SK-N-SH (cell line): ENCODE results near the gene UPK1A. TPM values are rescaled to one million over a fixed set of nuclear protein-coding genes. Genes with fewer than 3 reads are reported as not detected.

Experiments
- CTCF ChIA-PET: fragments of 300-600, 350-600 bp; formaldehyde crosslinking; extraction: SDS; loops from one replicate; lab custom pipeline; 2021; lab: Yijun Ruan, JAX
- POLR2A ChIA-PET: fragments of 350-600 bp; sonication (Branson Sonifier 250); formaldehyde crosslinking; extraction: SDS; loops from one replicate; lab custom pipeline; 2020; ENCODE audit warnings: antibody characterized with exemption, inconsistent platforms; lab: Yijun Ruan, JAX
- DNase-seq: peaks from one replicate; pipeline ENCODE4 v3.0.0; 2012
- H2AFZ ChIP-seq: fragments of 200-600 bp; sonication (generic); 2 replicates; pipeline ENCODE4 v1.8.1; 2016; ENCODE audit warnings: antibody characterized with exemption, mild to moderate bottlenecking, low read depth
- H3F3A ChIP-seq: fragments of 200-600 bp; sonication (generic); replicated peaks from 2 replicates; pipeline ENCODE3; 2016; ENCODE audit warnings: antibody characterized with exemption, mild to moderate bottlenecking; ENCODE audit not compliant: insufficient read depth
- H3K27ac ChIP-seq, 2 experiments: fragments of 200-500 bp in 1 of 2; fragments of 200-600 bp in 1 of 2; sonication (Bioruptor generic) in 1 of 2; sonication (generic), shearing (Covaris generic) in 1 of 2; 2 replicates each; pipeline versions ENCODE4 v1.5.1 to v1.6.1; 2014 to 2016; ENCODE audit warnings: low read depth in 2 of 2, inconsistent platforms in 1 of 2, low read length in 1 of 2, mild to moderate bottlenecking in 1 of 2, mixed read lengths in 1 of 2
- H3K27me3 ChIP-seq: fragments of 200-600 bp; sonication (generic), shearing (Covaris generic); 2 replicates; pipeline ENCODE4 v1.6.1; 2016; ENCODE audit warnings: mixed run types; ENCODE audit not compliant: insufficient read depth
- H3K36me3 ChIP-seq, 2 experiments: fragments of 200-500 bp in 1 of 2; fragments of 200-600 bp in 1 of 2; sonication (Bioruptor generic) in 1 of 2; sonication (generic) in 1 of 2; replicated peaks in 1 of 2; 2 replicates each; pipeline versions ENCODE3 to v1.5.1; 2014 to 2016; ENCODE audit warnings: low read length in 1 of 2, mild to moderate bottlenecking in 1 of 2; ENCODE audit not compliant: insufficient read depth in 2 of 2, control insufficient read depth in 1 of 2
- H3K4me1 ChIP-seq, 2 experiments: fragments of 200-500 bp in 1 of 2; fragments of 200-600 bp in 1 of 2; sonication (Bioruptor generic) in 1 of 2; sonication (generic), shearing (Covaris generic) in 1 of 2; 2 replicates each; pipeline versions ENCODE4 v1.5.1 to v1.6.1; 2014 to 2016; ENCODE audit warnings: low read depth in 1 of 2, low read length in 1 of 2, mixed run types in 1 of 2; ENCODE audit not compliant: insufficient read depth in 2 of 2, control insufficient read depth in 1 of 2
- H3K4me2 ChIP-seq: fragments of 200-600 bp; sonication (generic), shearing (Covaris generic); 2 replicates; pipeline ENCODE4 v1.6.1; 2017; ENCODE audit warnings: mixed run types
- H3K4me3 ChIP-seq, 2 experiments: fragments of 200-500 bp in 1 of 2; fragments of 200-600 bp in 1 of 2; sonication (Bioruptor generic) in 1 of 2; sonication (generic), shearing (Covaris generic) in 1 of 2; 2 replicates each; pipeline versions ENCODE4 v1.5.1 to v1.8.1; 2014 to 2016; ENCODE audit warnings: low read depth in 2 of 2, inconsistent platforms in 1 of 2, low read length in 1 of 2, mild to moderate bottlenecking in 1 of 2, mixed read lengths in 1 of 2, moderate library complexity in 1 of 2
- H3K79me2 ChIP-seq: fragments of 200-600 bp; sonication (generic); 2 replicates; pipeline ENCODE4 v1.8.1; 2017; ENCODE audit warnings: mild to moderate bottlenecking; ENCODE audit not compliant: insufficient read depth
- H3K9ac ChIP-seq: fragments of 200-600 bp; sonication (generic); 2 replicates; pipeline ENCODE4 v1.6.1; 2017; ENCODE audit warnings: mixed run types
- H3K9me2 ChIP-seq: fragments of 200-600 bp; sonication (generic); 2 replicates; pipeline ENCODE4 v1.6.1; 2017; ENCODE audit warnings: mixed run types
- H3K9me3 ChIP-seq: fragments of 200-600 bp; sonication (generic); 2 replicates; pipeline ENCODE4 v1.6.1; 2017; ENCODE audit warnings: mixed run types, mild to moderate bottlenecking, moderate library complexity
- H4K20me1 ChIP-seq: fragments of 200-600 bp; sonication (generic); 2 replicates; pipeline ENCODE4 v1.6.1; 2017; ENCODE audit warnings: mild to moderate bottlenecking, mixed run types; ENCODE audit not compliant: insufficient read depth
- CHD2 ChIP-seq: fragments of 150-350 bp; IDR thresholded peaks from 2 replicates; pipeline ENCODE4 v1.6.1; 2018; ENCODE audit warnings: low read length; ENCODE audit not compliant: partially characterized antibody
- ELF1 ChIP-seq: IDR thresholded peaks from 2 replicates; pipeline ENCODE4 v1.4.0; 2012
- FOXJ3 ChIP-seq: sonication (generic); formaldehyde crosslinking; IDR thresholded peaks from 2 replicates; pipeline ENCODE4 v1.5.1; 2020; ENCODE audit warnings: mild to moderate bottlenecking, missing genetic modification reagents
- GABPA ChIP-seq: IDR thresholded peaks from 2 replicates; pipeline ENCODE4 v1.4.0; 2012; ENCODE audit warnings: low read depth, mild to moderate bottlenecking
- JUND ChIP-seq: IDR thresholded peaks from 2 replicates; pipeline ENCODE4 v1.4.0; 2012
- NRF1 ChIP-seq: IDR thresholded peaks from 2 replicates; pipeline ENCODE4 v1.6.1; 2012; ENCODE audit warnings: low read depth, mild to moderate bottlenecking, low read length
- RAD21 ChIP-seq: IDR thresholded peaks from 2 replicates; pipeline ENCODE4 v1.6.1; 2012; ENCODE audit warnings: mild to moderate bottlenecking, low read length
- RFX5 ChIP-seq: IDR thresholded peaks from 2 replicates; pipeline ENCODE4 v1.6.1; 2012; ENCODE audit warnings: mild to moderate bottlenecking, improper control_type of control experiment, low read length
- YY1 ChIP-seq: IDR thresholded peaks from 2 replicates; pipeline ENCODE4 v1.4.0; 2012; ENCODE audit warnings: low read depth, mild to moderate bottlenecking
- WGBS: methylation state at CpG from one replicate; pipeline ENCODE4 v1.1.6; 2017; ENCODE audit warnings: low lambda C conversion rate; 5-methylcytosine and 5-hydroxymethylcytosine counted together
- polyA plus RNA-seq, 3 experiments: library from polyadenylated mRNA; depleted of rRNA; stranded (reverse); fragments of >200 nt; gene quantifications; 2 replicates each; pipeline ENCODE4 v1.2.3, GENCODE V29; 2012
- TF ChIP-seq, protein P1 (sequence below): IDR thresholded peaks from 2 replicates; pipeline ENCODE4 v1.4.0; 2012; ENCODE audit warnings: low read depth
- TF ChIP-seq, protein P2 (sequence below): fragments of 200-600 bp; sonication (generic); IDR thresholded peaks from 2 replicates; pipeline ENCODE4 v1.6.1; 2017; ENCODE audit warnings: antibody characterized with exemption, mild to moderate bottlenecking, moderate library complexity
- TF ChIP-seq, protein P3 (sequence below): fragments of 150-350 bp; IDR thresholded peaks from 2 replicates; pipeline ENCODE4 v1.6.1; 2016; ENCODE audit warnings: mild to moderate bottlenecking, low read depth, low read length

The UPK1A gene
- polyA plus RNA-seq, 1 of the 3 experiments (the other 2 are of a cell fraction) = 0.16 TPM

DNA sequence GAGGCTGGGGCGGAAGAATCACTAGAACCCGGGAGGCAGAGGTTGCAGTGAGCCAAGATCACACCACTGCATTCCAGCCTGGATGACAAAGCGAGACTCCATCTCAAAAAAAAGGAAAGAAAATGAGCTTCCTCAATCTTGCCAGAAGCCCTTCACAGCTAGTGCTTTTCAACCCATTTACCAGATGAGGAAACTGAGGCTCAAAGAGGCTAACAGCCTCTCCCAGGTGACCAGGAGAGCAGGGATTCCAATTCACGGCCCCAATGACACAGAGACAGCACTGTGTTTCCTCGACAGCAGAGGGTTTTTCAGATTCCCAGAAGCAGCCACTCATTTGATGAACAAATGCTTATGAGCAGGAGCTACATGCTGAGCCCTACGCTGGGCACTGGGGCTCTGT lies 3.2 kb downstream of the UPK1A start:
- Histone ChIP-seq H3F3A (no peaks in the 10 kb centered on the region), H3K27ac (no peak overlapping the region), H3K36me3 (no peaks in the 10 kb centered on the region), H3K79me2 (no peaks in the 10 kb centered on the region), H3K9ac (no peak overlapping the region), H3K4me3 (no peak overlapping the region), H3K9me2 (no peaks in the 10 kb centered on the region), H4K20me1 (no peaks in the 10 kb centered on the region), H3K4me2 (no peak overlapping the region), H3K9me3 (no peaks in the 10 kb centered on the region), H3K27me3 (peaks cover 33% of the 10 kb centered on the region; the same call in 1 of the 2 replicates), H2AFZ (no peak overlapping the region), H3K4me1 (no peaks in the 10 kb centered on the region; a peak in 1 of 4 replicates)
- TF ChIP-seq, protein P1, sequence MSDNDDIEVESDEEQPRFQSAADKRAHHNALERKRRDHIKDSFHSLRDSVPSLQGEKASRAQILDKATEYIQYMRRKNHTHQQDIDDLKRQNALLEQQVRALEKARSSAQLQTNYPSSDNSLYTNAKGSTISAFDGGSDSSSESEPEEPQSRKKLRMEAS = no peak
- 19% methylated on average over 6 of the region's 6 CpGs for WGBS
- CTCF ChIA-PET = interaction anchor here (1.3 kb wide), 1 partner anchor 159 kb away, joined by 3 read pairs; no protein-coding TSS in a partner anchor
- POLR2A ChIA-PET = interaction anchor here (1.3 kb wide), 1 partner anchor 21 kb away, joined by 3 read pairs; the partner anchor contains the start of gene COX6B1
- DNase-seq = no peak

DNA sequence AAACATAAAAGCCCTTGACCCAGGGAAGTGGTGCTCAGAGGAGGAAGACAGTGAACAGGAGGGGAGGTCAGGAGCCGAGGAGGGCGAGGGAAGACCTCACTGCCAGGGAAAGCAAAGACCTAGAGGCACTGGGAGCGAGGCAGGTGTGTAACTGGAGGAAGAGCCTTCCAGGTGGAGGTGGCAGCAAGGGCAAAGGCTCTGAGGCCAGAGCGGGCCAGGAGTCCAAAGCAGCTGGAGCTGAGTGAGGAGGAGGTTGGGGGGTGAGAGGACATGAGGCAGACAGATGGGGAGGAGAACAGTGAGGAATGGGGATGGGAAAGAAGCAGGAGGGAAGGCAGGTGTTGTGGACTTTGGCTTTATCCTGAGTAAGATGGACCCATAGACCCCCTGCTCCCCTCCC lies 3.7 kb downstream of the UPK1A start:
- Histone ChIP-seq H3K9ac (no peak overlapping the region), H3K9me3 (no peaks in the 10 kb centered on the region), H3K79me2 (no peaks in the 10 kb centered on the region), H3K27me3 (peaks cover 37% of the 10 kb centered on the region; the same call in 1 of the 2 replicates), H3K27ac (no peak overlapping the region), H3K9me2 (no peaks in the 10 kb centered on the region), H3K4me1 (no peaks in the 10 kb centered on the region; a peak in 1 of 4 replicates), H3K36me3 (no peaks in the 10 kb centered on the region)
- CTCF ChIA-PET = interaction anchor here (1.3 kb wide), 1 partner anchor 160 kb away, joined by 3 read pairs; no protein-coding TSS in a partner anchor
- POLR2A ChIA-PET = interaction anchor here (1.3 kb wide), 1 partner anchor 22 kb away, joined by 3 read pairs; the partner anchor contains the start of gene COX6B1
- no peak for DNase-seq
- WGBS = 16% methylated on average over 4 of the region's 4 CpGs
- no peak for TF ChIP-seq YY1
- TF ChIP-seq, protein P2, sequence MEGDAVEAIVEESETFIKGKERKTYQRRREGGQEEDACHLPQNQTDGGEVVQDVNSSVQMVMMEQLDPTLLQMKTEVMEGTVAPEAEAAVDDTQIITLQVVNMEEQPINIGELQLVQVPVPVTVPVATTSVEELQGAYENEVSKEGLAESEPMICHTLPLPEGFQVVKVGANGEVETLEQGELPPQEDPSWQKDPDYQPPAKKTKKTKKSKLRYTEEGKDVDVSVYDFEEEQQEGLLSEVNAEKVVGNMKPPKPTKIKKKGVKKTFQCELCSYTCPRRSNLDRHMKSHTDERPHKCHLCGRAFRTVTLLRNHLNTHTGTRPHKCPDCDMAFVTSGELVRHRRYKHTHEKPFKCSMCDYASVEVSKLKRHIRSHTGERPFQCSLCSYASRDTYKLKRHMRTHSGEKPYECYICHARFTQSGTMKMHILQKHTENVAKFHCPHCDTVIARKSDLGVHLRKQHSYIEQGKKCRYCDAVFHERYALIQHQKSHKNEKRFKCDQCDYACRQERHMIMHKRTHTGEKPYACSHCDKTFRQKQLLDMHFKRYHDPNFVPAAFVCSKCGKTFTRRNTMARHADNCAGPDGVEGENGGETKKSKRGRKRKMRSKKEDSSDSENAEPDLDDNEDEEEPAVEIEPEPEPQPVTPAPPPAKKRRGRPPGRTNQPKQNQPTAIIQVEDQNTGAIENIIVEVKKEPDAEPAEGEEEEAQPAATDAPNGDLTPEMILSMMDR = no peak
- TF ChIP-seq RAD21 = no peak
- TF ChIP-seq, all 33 proteins: peak for 0
- no peak overlapping the region for H3K4me2 ChIP-seq
- no peak overlapping the region for H3K4me3 ChIP-seq
- no peak overlapping the region for H2AFZ ChIP-seq
- no peaks in the 10 kb centered on the region for H3F3A ChIP-seq
- H4K20me1 ChIP-seq = no peaks in the 10 kb centered on the region

DNA sequence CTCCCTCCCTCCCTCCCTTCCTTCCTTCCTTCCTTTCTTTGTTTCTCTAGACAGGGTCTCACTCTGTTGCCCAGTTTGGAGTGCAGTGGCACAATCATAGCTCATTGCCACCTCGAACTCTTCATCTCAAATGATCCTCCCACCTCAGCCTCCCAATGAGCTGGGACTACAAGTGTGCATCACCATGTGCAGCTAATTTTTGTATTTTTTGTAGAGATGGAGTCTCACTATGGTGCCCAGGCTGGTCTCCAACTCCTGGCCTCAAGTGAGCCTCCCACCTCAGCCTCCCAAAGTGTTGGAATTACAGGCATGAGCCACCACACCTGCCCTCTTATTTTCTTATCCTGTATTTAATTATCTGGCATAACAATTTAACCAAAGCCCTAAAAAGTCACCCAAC lies 4.4 kb downstream of the UPK1A start:
- H3K79me2 ChIP-seq = no peaks in the 10 kb centered on the region
- H3K4me2 ChIP-seq = no peak overlapping the region
- no peaks in the 10 kb centered on the region for H3K9me2 ChIP-seq
- H3F3A ChIP-seq = no peaks in the 10 kb centered on the region
- H3K27ac ChIP-seq = no peak overlapping the region
- no peak overlapping the region for H3K9ac ChIP-seq
- no peaks in the 10 kb centered on the region for H3K9me3 ChIP-seq
- H3K4me1 ChIP-seq = no peaks in the 10 kb centered on the region; a peak in 1 of 4 replicates
- H3K4me3 ChIP-seq = no peak overlapping the region
- no peak for DNase-seq
- H3K27me3 ChIP-seq = peaks cover 37% of the 10 kb centered on the region; the same call in 1 of the 2 replicates
- H2AFZ ChIP-seq = no peak overlapping the region
- ChIA-PET CTCF (no interaction called here), POLR2A (no interaction called here)
- no peaks in the 10 kb centered on the region for H4K20me1 ChIP-seq
- no peaks in the 10 kb centered on the region for H3K36me3 ChIP-seq
- 3% methylated on average over 1 of the region's 1 CpG for WGBS
- no peak for TF ChIP-seq JUND
- TF ChIP-seq ELF1 = no peak
- TF ChIP-seq, protein P2 = no peak
- no peak for TF ChIP-seq GABPA
- TF ChIP-seq, protein P3, sequence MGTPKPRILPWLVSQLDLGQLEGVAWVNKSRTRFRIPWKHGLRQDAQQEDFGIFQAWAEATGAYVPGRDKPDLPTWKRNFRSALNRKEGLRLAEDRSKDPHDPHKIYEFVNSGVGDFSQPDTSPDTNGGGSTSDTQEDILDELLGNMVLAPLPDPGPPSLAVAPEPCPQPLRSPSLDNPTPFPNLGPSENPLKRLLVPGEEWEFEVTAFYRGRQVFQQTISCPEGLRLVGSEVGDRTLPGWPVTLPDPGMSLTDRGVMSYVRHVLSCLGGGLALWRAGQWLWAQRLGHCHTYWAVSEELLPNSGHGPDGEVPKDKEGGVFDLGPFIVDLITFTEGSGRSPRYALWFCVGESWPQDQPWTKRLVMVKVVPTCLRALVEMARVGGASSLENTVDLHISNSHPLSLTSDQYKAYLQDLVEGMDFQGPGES = no peak
- TF ChIP-seq FOXJ3 (CRISPR knock-in tag) = no peak
- TF ChIP-seq RFX5 = no peak
- no peak for TF ChIP-seq NRF1
- no peak for TF ChIP-seq CHD2
